ENCODE results near the gene TBC1D30. TPM values are rescaled to one million over a fixed set of nuclear protein-coding genes. Genes with fewer than 3 reads are reported as not detected.
A peak's percentile ranks its signal among the peaks of the same experiment; 100 is the strongest.

Gene TBC1D30
- polyA plus RNA-seq, 2 of the 4 experiments (the other 2 are of a cell fraction), result 0.65 to 3.5 TPM

DNA sequence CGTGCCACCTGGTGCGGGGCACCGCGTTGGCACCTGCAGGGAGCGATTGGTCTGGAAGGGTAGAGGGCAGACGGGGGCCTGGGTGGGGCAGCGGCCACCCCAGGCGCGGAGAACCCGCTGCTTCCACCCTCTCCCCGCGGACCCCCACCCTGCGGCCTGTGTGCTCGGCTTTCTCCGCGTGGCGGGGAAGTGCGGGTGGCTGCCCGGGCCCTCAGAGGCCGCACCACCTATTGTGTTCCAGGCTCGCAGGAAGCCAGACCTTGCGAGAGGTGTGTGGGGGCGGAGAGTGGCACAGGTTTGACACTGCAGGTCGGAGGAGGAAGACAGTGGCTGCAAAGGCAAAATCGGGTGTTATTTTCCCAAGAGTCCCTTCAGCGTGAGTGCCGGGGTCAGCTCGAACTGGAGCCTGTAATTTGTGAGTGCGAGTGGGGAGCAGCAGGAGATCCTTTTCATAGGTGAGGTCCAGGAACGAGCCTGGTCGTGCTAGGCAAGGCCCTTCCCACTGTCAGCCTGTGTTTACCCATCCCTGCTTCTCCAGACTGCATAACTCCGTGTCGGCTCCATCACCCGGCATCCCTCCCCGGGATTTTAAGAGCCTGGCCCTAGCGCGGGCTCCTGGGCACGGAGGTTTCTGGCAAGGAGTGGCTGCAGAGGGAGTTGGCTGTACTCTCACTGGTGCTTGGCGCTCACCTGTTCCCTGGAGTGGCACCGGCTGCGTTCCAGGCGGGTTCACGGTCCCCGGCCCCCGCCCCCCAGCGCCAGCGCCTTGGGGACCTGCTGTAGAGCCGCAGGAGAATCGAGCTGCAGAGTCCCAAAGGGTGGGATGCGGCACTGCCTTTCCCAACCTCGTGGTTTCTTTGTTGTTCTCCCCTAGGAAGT lies 935 bp downstream of the TBC1D30 start:
- Histone ChIP-seq H3K4me1 (no peaks in the 10 kb centered on the region), H3K4me3 (no peak overlapping the region), H3K27ac (no peak overlapping the region), H3K9me3 (peaks cover 14% of the 10 kb centered on the region; the same call in 2 of the 3 replicates), H3K4me2 (no peak overlapping the region)
- 72% methylated on average over 44 of the region's 51 CpGs for WGBS (ENCODE audit: missing lambda C conversion rate)
- FAIRE-seq (no peak), DNase-seq (ENCODE audit: low read depth in 1 of 2, low spot score in 1 of 2) (no peak), ATAC-seq (no peak)
- ChIA-PET CTCF (interaction anchor here (1.2 kb wide), 1 partner anchor 10 kb away, joined by 3 read pairs; no protein-coding TSS in a partner anchor), POLR2A (no interaction called here)
- TF ChIP-seq RFX5 (IDR thresholded peaks at IDR 0.05), result no peak
- TF ChIP-seq NPAS2 (CRISPR knock-in tag; IDR thresholded peaks at IDR 0.05; ENCODE audit: borderline replicate concordance), result no peak
- TF ChIP-seq, protein P1, sequence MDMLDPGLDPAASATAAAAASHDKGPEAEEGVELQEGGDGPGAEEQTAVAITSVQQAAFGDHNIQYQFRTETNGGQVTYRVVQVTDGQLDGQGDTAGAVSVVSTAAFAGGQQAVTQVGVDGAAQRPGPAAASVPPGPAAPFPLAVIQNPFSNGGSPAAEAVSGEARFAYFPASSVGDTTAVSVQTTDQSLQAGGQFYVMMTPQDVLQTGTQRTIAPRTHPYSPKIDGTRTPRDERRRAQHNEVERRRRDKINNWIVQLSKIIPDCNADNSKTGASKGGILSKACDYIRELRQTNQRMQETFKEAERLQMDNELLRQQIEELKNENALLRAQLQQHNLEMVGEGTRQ (IDR thresholded peaks at IDR 0.05), result no peak
- TF ChIP-seq CBX8 (IDR thresholded peaks at IDR 0.05), result no peak
- no peak for TF ChIP-seq CHD4 (IDR thresholded peaks at IDR 0.05; ENCODE audit: borderline replicate concordance)
- TF ChIP-seq RCOR1 (IDR thresholded peaks at IDR 0.05; ENCODE audit: low read depth, low read length), result no peak
- TF ChIP-seq GATA3 (IDR thresholded peaks at IDR 0.05; ENCODE audit: borderline replicate concordance), result no peak
- TF ChIP-seq, protein P2, sequence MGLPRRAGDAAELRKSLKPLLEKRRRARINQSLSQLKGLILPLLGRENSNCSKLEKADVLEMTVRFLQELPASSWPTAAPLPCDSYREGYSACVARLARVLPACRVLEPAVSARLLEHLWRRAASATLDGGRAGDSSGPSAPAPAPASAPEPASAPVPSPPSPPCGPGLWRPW (IDR thresholded peaks at IDR 0.05), result no peak
- TF ChIP-seq, protein P3, sequence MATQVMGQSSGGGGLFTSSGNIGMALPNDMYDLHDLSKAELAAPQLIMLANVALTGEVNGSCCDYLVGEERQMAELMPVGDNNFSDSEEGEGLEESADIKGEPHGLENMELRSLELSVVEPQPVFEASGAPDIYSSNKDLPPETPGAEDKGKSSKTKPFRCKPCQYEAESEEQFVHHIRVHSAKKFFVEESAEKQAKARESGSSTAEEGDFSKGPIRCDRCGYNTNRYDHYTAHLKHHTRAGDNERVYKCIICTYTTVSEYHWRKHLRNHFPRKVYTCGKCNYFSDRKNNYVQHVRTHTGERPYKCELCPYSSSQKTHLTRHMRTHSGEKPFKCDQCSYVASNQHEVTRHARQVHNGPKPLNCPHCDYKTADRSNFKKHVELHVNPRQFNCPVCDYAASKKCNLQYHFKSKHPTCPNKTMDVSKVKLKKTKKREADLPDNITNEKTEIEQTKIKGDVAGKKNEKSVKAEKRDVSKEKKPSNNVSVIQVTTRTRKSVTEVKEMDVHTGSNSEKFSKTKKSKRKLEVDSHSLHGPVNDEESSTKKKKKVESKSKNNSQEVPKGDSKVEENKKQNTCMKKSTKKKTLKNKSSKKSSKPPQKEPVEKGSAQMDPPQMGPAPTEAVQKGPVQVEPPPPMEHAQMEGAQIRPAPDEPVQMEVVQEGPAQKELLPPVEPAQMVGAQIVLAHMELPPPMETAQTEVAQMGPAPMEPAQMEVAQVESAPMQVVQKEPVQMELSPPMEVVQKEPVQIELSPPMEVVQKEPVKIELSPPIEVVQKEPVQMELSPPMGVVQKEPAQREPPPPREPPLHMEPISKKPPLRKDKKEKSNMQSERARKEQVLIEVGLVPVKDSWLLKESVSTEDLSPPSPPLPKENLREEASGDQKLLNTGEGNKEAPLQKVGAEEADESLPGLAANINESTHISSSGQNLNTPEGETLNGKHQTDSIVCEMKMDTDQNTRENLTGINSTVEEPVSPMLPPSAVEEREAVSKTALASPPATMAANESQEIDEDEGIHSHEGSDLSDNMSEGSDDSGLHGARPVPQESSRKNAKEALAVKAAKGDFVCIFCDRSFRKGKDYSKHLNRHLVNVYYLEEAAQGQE (IDR thresholded peaks at IDR 0.05), result no peak
- TF ChIP-seq CBX2 (IDR thresholded peaks at IDR 0.05; ENCODE audit: borderline replicate concordance, low read depth), result no peak
- no peak for TF ChIP-seq FOXS1 (CRISPR knock-in tag; IDR thresholded peaks at IDR 0.05)
- no peak for TF ChIP-seq RARB (CRISPR knock-in tag; IDR thresholded peaks at IDR 0.05)
- no peak for TF ChIP-seq RNF2 (IDR thresholded peaks at IDR 0.05; ENCODE audit: borderline replicate concordance, low read depth)
- TF ChIP-seq CEBPB (IDR thresholded peaks at IDR 0.05), result no peak
- TF ChIP-seq NFE2L2 (conservative IDR thresholded peaks at IDR 0.05; ENCODE audit: low read length), result no peak

DNA sequence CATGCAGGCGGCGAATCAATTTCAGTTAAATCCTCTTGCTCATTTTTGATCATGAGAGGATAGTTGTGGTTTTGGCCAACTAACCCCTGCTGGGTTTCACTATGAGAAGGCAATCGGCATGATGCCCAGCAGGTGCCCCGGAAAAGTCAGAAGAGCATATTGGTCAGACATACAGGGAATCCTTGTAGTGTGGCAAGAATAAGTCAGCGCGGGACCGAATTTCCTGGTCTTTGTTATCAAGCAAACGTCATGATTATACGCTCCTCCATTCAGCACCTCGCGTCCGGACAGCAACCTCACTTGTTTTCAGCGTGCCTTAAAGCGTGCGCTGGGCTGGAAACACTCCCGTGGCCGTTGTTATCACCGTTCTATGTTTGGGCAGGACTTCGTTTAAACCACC lies 1.8 kb downstream of the TBC1D30 start:
- FAIRE-seq, result no peak
- WGBS (ENCODE audit: missing lambda C conversion rate), result 76% methylated on average over 19 of the region's 19 CpGs

More for the DNA sequence above, 1.8 kb downstream of the TBC1D30 start:
- ChIA-PET CTCF (interaction anchor here (1.2 to 2.4 kb wide), 2 partner anchors 9 to 24 kb away, joined by 3 to 9 read pairs; no protein-coding TSS in a partner anchor), POLR2A (no interaction called here)
- no peaks in the 10 kb centered on the region for H3K4me1 ChIP-seq
- no peak for DNase-seq (ENCODE audit: low read depth in 1 of 2, low spot score in 1 of 2)
- H3K4me2 ChIP-seq, result no peak overlapping the region
- no peak for TF ChIP-seq HDAC2 (IDR thresholded peaks at IDR 0.05)
- TF ChIP-seq, protein P2 (IDR thresholded peaks at IDR 0.05), result no peak
- no peak for TF ChIP-seq CHD4 (IDR thresholded peaks at IDR 0.05; ENCODE audit: borderline replicate concordance)
- TF ChIP-seq PHF8 (IDR thresholded peaks at IDR 0.05; ENCODE audit: borderline replicate concordance, low read depth), result no peak
- TF ChIP-seq, protein P3 (IDR thresholded peaks at IDR 0.05), result peak; percentile 81
- H3K9me3 ChIP-seq, result peaks cover 14% of the 10 kb centered on the region; the same call in 2 of the 3 replicates
- no peak for ATAC-seq
- no peak overlapping the region for H3K27ac ChIP-seq
- H3K4me3 ChIP-seq, result no peak overlapping the region

All from A549 (cell line).